Type B pancreatic cell (in vitro differentiated cells): ENCODE results near the gene TP73. TPM values are rescaled to one million over a fixed set of nuclear protein-coding genes. Genes with fewer than 3 reads are reported as not detected.

Experiments
- DNase-seq: peaks from one replicate; pipeline ENCODE4 v3.0.0; 2021; ENCODE audit warnings: mixed read lengths; ENCODE audit not compliant: unreplicated experiment; ENCODE audit errors: extremely low spot score
- H3K27ac Mint-ChIP-seq: 2 replicates; pipeline ENCODE4 v1.8.0; 2021; ENCODE audit warnings: mild to moderate bottlenecking, mixed read lengths
- H3K27me3 Mint-ChIP-seq: 2 replicates; pipeline ENCODE4 v1.8.0; 2021; ENCODE audit warnings: mixed read lengths
- H3K36me3 Mint-ChIP-seq: 2 replicates; pipeline ENCODE4 v1.8.0; 2021; ENCODE audit warnings: mixed read lengths
- H3K4me1 Mint-ChIP-seq: one replicate; pipeline ENCODE4 v1.8.0; 2021; ENCODE audit warnings: mixed read lengths; ENCODE audit not compliant: unreplicated experiment
- H3K4me3 Mint-ChIP-seq: 2 replicates; pipeline ENCODE4 v1.8.0; 2021; ENCODE audit warnings: mild to moderate bottlenecking, mixed read lengths
- H3K9me3 Mint-ChIP-seq: 2 replicates; pipeline ENCODE4 v1.8.0; 2021; ENCODE audit warnings: mixed read lengths
- CTCF ChIP-seq: fragments of 200-600 bp; sonication (generic); conservative IDR thresholded peaks from 2 replicates; pipeline ENCODE4 v1.5.0; 2021; ENCODE audit warnings: antibody characterized with exemption, mild to moderate bottlenecking
- total RNA-seq: library from RNA; stranded (reverse); gene quantifications from 2 replicates; pipeline ENCODE4 v1.2.1, GENCODE V29; 2021; ENCODE audit warnings: low replicate concordance

TP73 gene
- total RNA-seq, 1 donor from 2014 or later: 1.6 TPM

- no peak for DNase-seq
- no peak overlapping the region for H3K4me3 Mint-ChIP-seq
- H3K27me3 Mint-ChIP-seq: no peaks in the 10 kb centered on the region
- peaks cover 8% of the 10 kb centered on the region for H3K4me1 Mint-ChIP-seq
- H3K36me3 Mint-ChIP-seq: no peaks in the 10 kb centered on the region
- TF ChIP-seq CTCF: no peak
- no peak overlapping the region for H3K27ac Mint-ChIP-seq
- H3K9me3 Mint-ChIP-seq: no peaks in the 10 kb centered on the region
These were observed 122.1 kb downstream of the TP73 start for GRCh38 chr1:3774276-3774945.

GRCh38 chr1:3774946-3775489 is 122.7 kb downstream of the TP73 start:
- no peaks in the 10 kb centered on the region for H3K9me3 Mint-ChIP-seq
- no peak overlapping the region for H3K4me3 Mint-ChIP-seq
- peaks cover 3% of the 10 kb centered on the region for H3K36me3 Mint-ChIP-seq
- no peak for DNase-seq
- H3K27me3 Mint-ChIP-seq: no peaks in the 10 kb centered on the region
- TF ChIP-seq CTCF: no peak
- no peak overlapping the region for H3K27ac Mint-ChIP-seq
- H3K4me1 Mint-ChIP-seq: peaks cover 8% of the 10 kb centered on the region

GRCh38 chr1:3775490-3776230 is 123.3 kb downstream of the TP73 start:
- TF ChIP-seq CTCF: peak; percentile 37
- DNase-seq: no peak
- Mint-ChIP-seq H3K4me1 (peaks cover 8% of the 10 kb centered on the region), H3K27ac (peak overlapping the region; percentile 29), H3K36me3 (peaks cover 8% of the 10 kb centered on the region), H3K4me3 (no peak overlapping the region), H3K27me3 (no peaks in the 10 kb centered on the region), H3K9me3 (no peaks in the 10 kb centered on the region)

GRCh38 chr1:3776231-3776961 is 124.1 kb downstream of the TP73 start:
- Mint-ChIP-seq H3K27me3 (no peaks in the 10 kb centered on the region), H3K27ac (no peak overlapping the region), H3K4me3 (no peak overlapping the region), H3K9me3 (no peaks in the 10 kb centered on the region), H3K36me3 (peaks cover 12% of the 10 kb centered on the region), H3K4me1 (peaks cover 8% of the 10 kb centered on the region)
- no peak for TF ChIP-seq CTCF
- DNase-seq: no peak

- DNase-seq: no peak
- Mint-ChIP-seq H3K36me3 (peaks cover 12% of the 10 kb centered on the region), H3K4me3 (no peak overlapping the region), H3K4me1 (peaks cover 8% of the 10 kb centered on the region), H3K9me3 (no peaks in the 10 kb centered on the region), H3K27me3 (no peaks in the 10 kb centered on the region), H3K27ac (no peak overlapping the region)
- no peak for TF ChIP-seq CTCF
These were observed 124.8 kb downstream of the TP73 start for GRCh38 chr1:3777078-3777547.
